SU-DHL-6 (cell line): Measurements from ENCODE around the gene TCEAL5.
"Not testable (repeated sequence)": the region's sequence is repeated elsewhere in the genome, so short reads cannot be mapped to it uniquely, and the experiment has no call there.

ENCODE experiments used
- H2AFZ ChIP-seq: fragments of 200-600 bp; sonication (generic); 2 replicates; pipeline ENCODE4 v1.6.1; 2014; ENCODE audit warnings: low read depth, mild to moderate bottlenecking, moderate library complexity, mixed read lengths, antibody characterized with exemption, low read length; ENCODE audit not compliant: severe bottlenecking
- H3F3A ChIP-seq: fragments of 200-600 bp; shearing (Covaris generic); 2 replicates; pipeline ENCODE4 v1.6.0; 2016; ENCODE audit warnings: antibody characterized with exemption, mild to moderate bottlenecking; ENCODE audit not compliant: insufficient read depth
- H3K27ac ChIP-seq: fragments of 200-600 bp; sonication (generic); 2 replicates; pipeline ENCODE4 v1.5.1; 2016; ENCODE audit warnings: low read depth, mild to moderate bottlenecking, low read length, moderate library complexity, mixed read lengths
- H3K27me3 ChIP-seq: fragments of 200-600 bp; sonication (generic), shearing (Covaris generic); 2 replicates; pipeline ENCODE4 v1.6.0; 2014; ENCODE audit warnings: mild to moderate bottlenecking, low read length
- H3K36me3 ChIP-seq: fragments of 200-600 bp; sonication (generic); 2 replicates; pipeline ENCODE4 v1.6.1; 2014; ENCODE audit warnings: mild to moderate bottlenecking, low read length, mixed read lengths
- H3K4me2 ChIP-seq: fragments of 300-600, 200-600 bp; shearing (Covaris generic), sonication (generic); 2 replicates; pipeline ENCODE4 v1.6.0; 2014; ENCODE audit warnings: low read length, low read depth, mild to moderate bottlenecking; ENCODE audit not compliant: poor library complexity, severe bottlenecking
- H3K4me3 ChIP-seq: fragments of 200-600 bp; sonication (generic); 2 replicates; pipeline ENCODE4 v1.5.1; 2014; ENCODE audit warnings: antibody characterized with exemption, low read length, mild to moderate bottlenecking, mixed read lengths; ENCODE audit not compliant: insufficient read depth, poor library complexity, severe bottlenecking
- H3K79me2 ChIP-seq: fragments of 200-600 bp; sonication (generic); 2 replicates; pipeline ENCODE4 v1.6.1; 2014; ENCODE audit warnings: mild to moderate bottlenecking, low read length, moderate library complexity; ENCODE audit not compliant: insufficient read depth
- H3K9ac ChIP-seq: fragments of 200-600 bp; sonication (generic); 2 replicates; pipeline ENCODE4 v1.7.0; 2014; ENCODE audit warnings: mild to moderate bottlenecking, low read length
- H3K9me2 ChIP-seq: fragments of 200-600 bp; sonication (generic); replicated peaks from 2 replicates; pipeline ENCODE4 v1.6.1; 2014; ENCODE audit warnings: low read length; ENCODE audit not compliant: insufficient read depth
- H3K9me3 ChIP-seq: fragments of 200-600 bp; sonication (generic); 2 replicates; pipeline ENCODE4 v1.6.1; 2014; ENCODE audit warnings: low read length, mixed read lengths; ENCODE audit not compliant: insufficient read depth
- H4K20me1 ChIP-seq: fragments of 200-600 bp; sonication (generic); 2 replicates; pipeline ENCODE4 v1.6.1; 2014; ENCODE audit warnings: low read depth, mild to moderate bottlenecking, antibody characterized with exemption, low read length, moderate library complexity, mixed read lengths
- CTCF ChIP-seq: fragments of 200-600 bp; sonication (generic); IDR thresholded peaks from one replicate; pipeline ENCODE4 v1.5.1; 2017; ENCODE audit warnings: antibody characterized with exemption, mild to moderate bottlenecking, low read length, moderate library complexity; ENCODE audit not compliant: insufficient read depth, poor library complexity, severe bottlenecking
- EZH2phosphoT487 ChIP-seq: fragments of 200-600 bp; sonication (generic), shearing (Covaris generic); conservative IDR thresholded peaks from 2 replicates; pipeline ENCODE4 v1.6.1; 2018; ENCODE audit warnings: mild to moderate bottlenecking, antibody characterized with exemption, low read length, moderate library complexity, mixed read lengths

Gene TCEAL5

GRCh38 chrX:103309860-103310554 lies 33.5 kb upstream of the TCEAL5 start:
- Histone ChIP-seq H3K9ac (no peak overlapping the region), H3K4me3 (no peak overlapping the region), H3K27ac (no peak overlapping the region), H3F3A (no peaks in the 10 kb centered on the region), H3K79me2 (no peaks in the 10 kb centered on the region), H3K27me3 (no peaks in the 10 kb centered on the region), H4K20me1 (no peaks in the 10 kb centered on the region), H3K9me2 (no peaks in the 10 kb centered on the region), H2AFZ (no peak overlapping the region), H3K4me2 (no peak overlapping the region), H3K9me3 (no peaks in the 10 kb centered on the region), H3K36me3 (no peaks in the 10 kb centered on the region)
- TF ChIP-seq CTCF (no peak), EZH2phosphoT487 (no peak)

- not testable (repeated sequence) for H3K36me3 ChIP-seq, H3K9me2 ChIP-seq, H3K9ac ChIP-seq, H4K20me1 ChIP-seq, H3K9me3 ChIP-seq, H3K27me3 ChIP-seq, H3K4me2 ChIP-seq, H3K4me3 ChIP-seq, H3K79me2 ChIP-seq, H2AFZ ChIP-seq, H3K27ac ChIP-seq, H3F3A ChIP-seq
Observed at GRCh38 chrX:103305666-103306065, 29.1 kb upstream of the TCEAL5 start.

- H3K4me3 ChIP-seq = no peak overlapping the region
- TF ChIP-seq EZH2phosphoT487 = no peak
- TF ChIP-seq CTCF = no peak
- H3K79me2 ChIP-seq = no peaks in the 10 kb centered on the region
- no peak overlapping the region for H3K4me2 ChIP-seq
- H4K20me1 ChIP-seq = no peaks in the 10 kb centered on the region
- no peaks in the 10 kb centered on the region for H3K27me3 ChIP-seq
- no peaks in the 10 kb centered on the region for H3F3A ChIP-seq
- H3K9me2 ChIP-seq = no peaks in the 10 kb centered on the region
- no peak overlapping the region for H3K27ac ChIP-seq
- H3K36me3 ChIP-seq = no peaks in the 10 kb centered on the region
- H2AFZ ChIP-seq = no peak overlapping the region
- no peaks in the 10 kb centered on the region for H3K9me3 ChIP-seq
- H3K9ac ChIP-seq = no peak overlapping the region
Observed at GRCh38 chrX:103304705-103305104, 28.2 kb upstream of the TCEAL5 start.

GRCh38 chrX:103293118-103293517 lies 16.6 kb upstream of the TCEAL5 start:
- TF ChIP-seq CTCF (no peak), EZH2phosphoT487 (no peak)
- no peaks in the 10 kb centered on the region for H4K20me1 ChIP-seq
- H3K27me3 ChIP-seq = no peaks in the 10 kb centered on the region

More at GRCh38 chrX:103293118-103293517, 16.6 kb upstream of the TCEAL5 start:
- Histone ChIP-seq H3K79me2 (no peaks in the 10 kb centered on the region), H3K36me3 (no peaks in the 10 kb centered on the region), H3K4me2 (no peak overlapping the region), H3K9me3 (no peaks in the 10 kb centered on the region), H3K9ac (no peak overlapping the region), H3F3A (no peaks in the 10 kb centered on the region), H3K27ac (no peak overlapping the region), H3K9me2 (no peaks in the 10 kb centered on the region), H3K4me3 (no peak overlapping the region), H2AFZ (no peak overlapping the region)
